ENCODE results near the gene ADRB2.

The ADRB2 gene

DNA sequence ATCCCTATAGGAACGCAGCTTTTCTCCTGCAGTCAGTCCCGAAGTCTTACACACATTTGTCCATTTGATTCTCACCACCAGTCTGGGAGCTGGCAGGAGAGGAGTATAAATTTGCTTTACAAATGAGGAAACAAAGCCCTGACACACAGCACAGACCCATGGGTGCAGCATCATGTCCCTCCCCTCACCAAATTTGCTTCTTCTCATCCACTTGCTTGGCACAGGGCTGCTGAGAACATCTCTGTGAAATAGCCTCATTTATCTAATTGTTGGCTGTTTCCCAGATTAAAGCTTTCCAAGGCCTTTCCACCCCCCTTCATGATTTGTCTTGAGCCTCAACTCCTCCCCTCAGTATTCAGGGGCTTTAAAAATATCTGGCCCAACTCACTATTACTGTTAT is 11.3 kb upstream of the ADRB2 start:
- no peaks in the 10 kb centered on the region for H3K4me1 ChIP-seq
- no peak overlapping the region for H2AFZ ChIP-seq
- TF ChIP-seq, protein P1, sequence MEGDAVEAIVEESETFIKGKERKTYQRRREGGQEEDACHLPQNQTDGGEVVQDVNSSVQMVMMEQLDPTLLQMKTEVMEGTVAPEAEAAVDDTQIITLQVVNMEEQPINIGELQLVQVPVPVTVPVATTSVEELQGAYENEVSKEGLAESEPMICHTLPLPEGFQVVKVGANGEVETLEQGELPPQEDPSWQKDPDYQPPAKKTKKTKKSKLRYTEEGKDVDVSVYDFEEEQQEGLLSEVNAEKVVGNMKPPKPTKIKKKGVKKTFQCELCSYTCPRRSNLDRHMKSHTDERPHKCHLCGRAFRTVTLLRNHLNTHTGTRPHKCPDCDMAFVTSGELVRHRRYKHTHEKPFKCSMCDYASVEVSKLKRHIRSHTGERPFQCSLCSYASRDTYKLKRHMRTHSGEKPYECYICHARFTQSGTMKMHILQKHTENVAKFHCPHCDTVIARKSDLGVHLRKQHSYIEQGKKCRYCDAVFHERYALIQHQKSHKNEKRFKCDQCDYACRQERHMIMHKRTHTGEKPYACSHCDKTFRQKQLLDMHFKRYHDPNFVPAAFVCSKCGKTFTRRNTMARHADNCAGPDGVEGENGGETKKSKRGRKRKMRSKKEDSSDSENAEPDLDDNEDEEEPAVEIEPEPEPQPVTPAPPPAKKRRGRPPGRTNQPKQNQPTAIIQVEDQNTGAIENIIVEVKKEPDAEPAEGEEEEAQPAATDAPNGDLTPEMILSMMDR (IDR thresholded peaks at IDR 0.05), result no peak
- H3K27me3 ChIP-seq (ENCODE audit: control insufficient read depth, insufficient read depth, low read length), result no peaks in the 10 kb centered on the region
- no peak overlapping the region for H3K4me3 ChIP-seq (ENCODE audit: low read depth, low read length)
- H3K27ac ChIP-seq, result no peak overlapping the region
- no peak overlapping the region for H3K9ac ChIP-seq
- no peak overlapping the region for H3K4me2 ChIP-seq (ENCODE audit: low read length)
- no peaks in the 10 kb centered on the region for H3K9me3 ChIP-seq (ENCODE audit: control insufficient read depth, low read length)
- no peaks in the 10 kb centered on the region for H3K79me2 ChIP-seq
- H3K36me3 ChIP-seq (ENCODE audit: control insufficient read depth, insufficient read depth, low read length), result no peaks in the 10 kb centered on the region

DNA sequence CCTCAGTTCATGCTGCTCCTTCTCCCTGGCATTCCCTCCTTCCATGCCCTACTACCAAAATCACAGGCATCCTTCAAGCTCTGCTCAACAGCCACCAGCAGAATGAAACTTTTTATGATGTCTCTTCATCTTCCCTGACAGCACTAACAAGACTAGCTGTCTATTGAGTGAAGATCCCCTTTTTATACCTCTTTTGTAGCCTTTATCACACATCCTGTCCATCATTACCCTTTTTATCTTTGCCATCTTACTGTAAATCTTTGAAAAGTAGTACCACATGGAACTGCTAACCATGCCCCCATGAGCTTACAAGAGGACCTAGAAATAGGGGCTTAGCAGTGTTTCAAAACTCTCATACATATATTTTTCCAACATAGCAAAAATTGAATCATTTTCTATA is 10.8 kb upstream of the ADRB2 start:
- Histone ChIP-seq H3K27me3 (ENCODE audit: control insufficient read depth, insufficient read depth, low read length) (no peaks in the 10 kb centered on the region), H3K4me3 (ENCODE audit: low read depth, low read length) (no peak overlapping the region), H2AFZ (no peak overlapping the region), H3K4me1 (peaks cover 2% of the 10 kb centered on the region), H3K79me2 (no peaks in the 10 kb centered on the region), H3K9me3 (ENCODE audit: control insufficient read depth, low read length) (no peaks in the 10 kb centered on the region), H3K4me2 (ENCODE audit: low read length) (no peak overlapping the region), H3K36me3 (ENCODE audit: control insufficient read depth, insufficient read depth, low read length) (no peaks in the 10 kb centered on the region), H3K9ac (no peak overlapping the region), H3K27ac (no peak overlapping the region)
- TF ChIP-seq, protein P1 (IDR thresholded peaks at IDR 0.05), result no peak

DNA sequence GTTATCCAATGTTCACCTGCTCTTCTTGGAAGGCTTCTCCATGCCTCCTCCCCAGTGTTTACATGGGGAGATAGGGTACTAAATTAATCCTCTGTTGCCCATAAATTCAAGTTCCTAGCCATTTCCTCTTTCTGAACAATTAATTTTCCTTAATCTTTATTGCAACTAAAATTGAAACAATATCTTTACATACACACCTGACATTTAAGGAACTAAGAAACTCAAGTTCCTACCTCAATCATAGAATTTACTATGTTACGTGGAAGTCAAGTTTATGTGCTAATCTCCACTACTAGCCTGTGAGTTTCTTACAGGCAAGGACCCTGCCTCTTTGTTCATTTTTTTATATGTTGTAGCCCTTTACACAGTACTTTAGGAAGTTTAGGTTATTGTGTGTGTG is 10.1 kb upstream of the ADRB2 start:
- Histone ChIP-seq H3K27ac (no peak overlapping the region), H3K9ac (no peak overlapping the region)
- TF ChIP-seq, protein P1 (IDR thresholded peaks at IDR 0.05), result no peak

DNA sequence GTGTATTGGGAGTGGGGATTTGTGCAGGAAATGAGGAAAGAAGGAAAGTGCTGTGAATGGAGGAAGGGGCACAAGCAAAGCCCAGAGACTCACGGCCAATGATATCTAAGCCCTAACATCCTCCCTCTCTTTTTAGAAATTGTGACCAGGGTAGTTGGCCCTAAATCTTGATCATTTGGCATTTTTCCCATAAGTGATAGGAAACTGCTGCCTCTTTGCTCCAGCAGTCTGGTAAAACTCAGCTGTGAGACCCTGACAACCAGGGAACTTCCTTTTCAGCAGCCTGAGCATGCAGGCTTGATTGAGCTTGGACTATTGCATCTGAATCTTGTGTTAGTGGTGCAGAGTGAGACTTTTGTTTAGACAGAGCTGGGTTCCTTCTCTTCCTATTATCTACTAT is 9.6 kb upstream of the ADRB2 start:
- H3K4me2 ChIP-seq (ENCODE audit: low read length), result no peak overlapping the region
- H3K27ac ChIP-seq, result no peak overlapping the region
- no peaks in the 10 kb centered on the region for H3K9me3 ChIP-seq (ENCODE audit: control insufficient read depth, low read length)
- H2AFZ ChIP-seq, result no peak overlapping the region
- H3K27me3 ChIP-seq (ENCODE audit: control insufficient read depth, insufficient read depth, low read length), result no peaks in the 10 kb centered on the region
- no peaks in the 10 kb centered on the region for H3K79me2 ChIP-seq
- H3K9ac ChIP-seq, result no peak overlapping the region
- H3K36me3 ChIP-seq (ENCODE audit: control insufficient read depth, insufficient read depth, low read length), result no peaks in the 10 kb centered on the region
- peaks cover 10% of the 10 kb centered on the region for H3K4me1 ChIP-seq
- TF ChIP-seq, protein P1 (IDR thresholded peaks at IDR 0.05), result no peak
- H3K4me3 ChIP-seq (ENCODE audit: low read depth, low read length), result no peak overlapping the region

More for the DNA sequence above, 10.1 kb upstream of the ADRB2 start:
- H3K4me2 ChIP-seq (ENCODE audit: low read length), result no peak overlapping the region
- H3K4me3 ChIP-seq (ENCODE audit: low read depth, low read length), result no peak overlapping the region
- H3K79me2 ChIP-seq, result no peaks in the 10 kb centered on the region
- H3K36me3 ChIP-seq (ENCODE audit: control insufficient read depth, insufficient read depth, low read length), result no peaks in the 10 kb centered on the region
- H3K4me1 ChIP-seq, result peaks cover 5% of the 10 kb centered on the region
- H3K27me3 ChIP-seq (ENCODE audit: control insufficient read depth, insufficient read depth, low read length), result no peaks in the 10 kb centered on the region
- no peak overlapping the region for H2AFZ ChIP-seq
- H3K9me3 ChIP-seq (ENCODE audit: control insufficient read depth, low read length), result no peaks in the 10 kb centered on the region

DNA sequence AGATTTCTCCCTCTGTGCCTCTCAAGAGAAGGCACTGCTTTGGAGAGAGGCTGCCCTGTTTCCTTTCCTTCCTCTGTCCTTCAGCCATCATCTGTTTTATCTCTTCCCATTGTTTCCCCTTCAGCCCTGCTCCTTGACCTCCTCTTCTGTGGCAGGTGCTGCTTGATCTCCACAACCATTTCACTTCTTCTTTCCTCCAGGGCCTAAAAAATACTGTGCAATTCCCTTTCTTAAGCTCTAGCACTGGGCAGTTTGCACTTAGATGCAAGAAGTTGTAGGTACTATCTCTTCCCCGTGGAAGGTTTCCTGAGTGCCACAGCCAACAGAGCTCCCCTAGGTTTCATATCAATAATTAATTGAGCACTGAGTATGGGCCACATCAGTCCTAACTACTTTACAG is 8.8 kb upstream of the ADRB2 start:
- Histone ChIP-seq H3K4me3 (ENCODE audit: low read depth, low read length) (no peak overlapping the region), H3K27ac (no peak overlapping the region), H3K36me3 (ENCODE audit: control insufficient read depth, insufficient read depth, low read length) (no peaks in the 10 kb centered on the region), H3K4me1 (peaks cover 13% of the 10 kb centered on the region), H2AFZ (no peak overlapping the region), H3K79me2 (no peaks in the 10 kb centered on the region), H3K27me3 (ENCODE audit: control insufficient read depth, insufficient read depth, low read length) (no peaks in the 10 kb centered on the region), H3K9me3 (ENCODE audit: control insufficient read depth, low read length) (no peaks in the 10 kb centered on the region), H3K9ac (no peak overlapping the region), H3K4me2 (ENCODE audit: low read length) (no peak overlapping the region)
- TF ChIP-seq, protein P1 (IDR thresholded peaks at IDR 0.05), result no peak

Measured in parathyroid adenoma (tissue), 2 donors.